ENCODE measurements around the gene MAST4.

DNA sequence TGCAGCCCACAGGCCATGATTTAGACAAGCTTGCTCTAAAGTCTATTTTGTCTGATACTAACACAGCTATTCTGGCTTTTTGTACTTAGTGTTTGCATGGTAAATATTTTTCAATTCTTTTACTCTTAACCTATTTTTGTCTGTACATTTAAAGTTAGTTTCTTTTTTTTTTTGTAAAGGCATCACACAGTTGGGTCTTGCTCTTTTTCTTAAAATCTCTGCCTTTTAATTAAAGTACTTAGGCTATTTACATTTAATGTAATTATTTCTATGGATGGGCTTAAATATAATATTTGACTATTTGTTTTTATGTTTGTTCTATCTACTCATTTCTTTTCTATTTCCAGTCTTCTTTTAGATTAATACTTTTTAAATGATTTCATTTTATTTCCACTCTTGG is 49.7 kb upstream of the MAST4 start:
- TF ChIP-seq, protein P1, sequence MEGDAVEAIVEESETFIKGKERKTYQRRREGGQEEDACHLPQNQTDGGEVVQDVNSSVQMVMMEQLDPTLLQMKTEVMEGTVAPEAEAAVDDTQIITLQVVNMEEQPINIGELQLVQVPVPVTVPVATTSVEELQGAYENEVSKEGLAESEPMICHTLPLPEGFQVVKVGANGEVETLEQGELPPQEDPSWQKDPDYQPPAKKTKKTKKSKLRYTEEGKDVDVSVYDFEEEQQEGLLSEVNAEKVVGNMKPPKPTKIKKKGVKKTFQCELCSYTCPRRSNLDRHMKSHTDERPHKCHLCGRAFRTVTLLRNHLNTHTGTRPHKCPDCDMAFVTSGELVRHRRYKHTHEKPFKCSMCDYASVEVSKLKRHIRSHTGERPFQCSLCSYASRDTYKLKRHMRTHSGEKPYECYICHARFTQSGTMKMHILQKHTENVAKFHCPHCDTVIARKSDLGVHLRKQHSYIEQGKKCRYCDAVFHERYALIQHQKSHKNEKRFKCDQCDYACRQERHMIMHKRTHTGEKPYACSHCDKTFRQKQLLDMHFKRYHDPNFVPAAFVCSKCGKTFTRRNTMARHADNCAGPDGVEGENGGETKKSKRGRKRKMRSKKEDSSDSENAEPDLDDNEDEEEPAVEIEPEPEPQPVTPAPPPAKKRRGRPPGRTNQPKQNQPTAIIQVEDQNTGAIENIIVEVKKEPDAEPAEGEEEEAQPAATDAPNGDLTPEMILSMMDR (IDR thresholded peaks at IDR 0.05) = no peak
- TF ChIP-seq POLR2AphosphoS5 (IDR thresholded peaks at IDR 0.05) = no peak
- TF ChIP-seq POLR2A (IDR thresholded peaks at IDR 0.05) = no peak

All from gastroesophageal sphincter (tissue), 3 donors.